Fibroblast of lung (primary cell): Measurements from ENCODE around the gene EXOSC10.

Source experiments
- EZH2 ChIP-seq: IDR thresholded peaks from 2 replicates; pipeline ENCODE4 v1.5.1; 2012; ENCODE audit warnings: low read length, control low read depth, mild to moderate bottlenecking; ENCODE audit errors: missing control alignments
- TF ChIP-seq, protein P1 (sequence below), 2 donors: IDR thresholded peaks in 1 of 2; conservative IDR thresholded peaks in 1 of 2; 1 replicate in 1 of 2; 2 replicates in 1 of 2; pipeline ENCODE4 v1.5.1; 2011 to 2012; ENCODE audit warnings: low read length in 2 of 2, control low read depth in 1 of 2, inconsistent platforms in 1 of 2, low read depth in 1 of 2, mild to moderate bottlenecking in 1 of 2

DNA sequence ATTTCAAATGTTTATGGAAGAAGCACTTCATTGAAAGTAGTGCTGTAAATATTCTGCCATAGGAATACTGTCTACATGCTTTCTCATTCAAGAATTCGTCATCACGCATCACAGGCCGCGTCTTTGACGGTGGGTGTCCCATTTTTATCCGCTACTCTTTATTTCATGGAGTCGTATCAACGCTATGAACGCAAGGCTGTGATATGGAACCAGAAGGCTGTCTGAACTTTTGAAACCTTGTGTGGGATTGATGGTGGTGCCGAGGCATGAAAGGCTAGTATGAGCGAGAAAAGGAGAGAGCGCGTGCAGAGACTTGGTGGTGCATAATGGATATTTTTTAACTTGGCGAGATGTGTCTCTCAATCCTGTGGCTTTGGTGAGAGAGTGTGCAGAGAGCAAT lies 76.5 kb downstream of the EXOSC10 start:
- TF ChIP-seq, protein P1, sequence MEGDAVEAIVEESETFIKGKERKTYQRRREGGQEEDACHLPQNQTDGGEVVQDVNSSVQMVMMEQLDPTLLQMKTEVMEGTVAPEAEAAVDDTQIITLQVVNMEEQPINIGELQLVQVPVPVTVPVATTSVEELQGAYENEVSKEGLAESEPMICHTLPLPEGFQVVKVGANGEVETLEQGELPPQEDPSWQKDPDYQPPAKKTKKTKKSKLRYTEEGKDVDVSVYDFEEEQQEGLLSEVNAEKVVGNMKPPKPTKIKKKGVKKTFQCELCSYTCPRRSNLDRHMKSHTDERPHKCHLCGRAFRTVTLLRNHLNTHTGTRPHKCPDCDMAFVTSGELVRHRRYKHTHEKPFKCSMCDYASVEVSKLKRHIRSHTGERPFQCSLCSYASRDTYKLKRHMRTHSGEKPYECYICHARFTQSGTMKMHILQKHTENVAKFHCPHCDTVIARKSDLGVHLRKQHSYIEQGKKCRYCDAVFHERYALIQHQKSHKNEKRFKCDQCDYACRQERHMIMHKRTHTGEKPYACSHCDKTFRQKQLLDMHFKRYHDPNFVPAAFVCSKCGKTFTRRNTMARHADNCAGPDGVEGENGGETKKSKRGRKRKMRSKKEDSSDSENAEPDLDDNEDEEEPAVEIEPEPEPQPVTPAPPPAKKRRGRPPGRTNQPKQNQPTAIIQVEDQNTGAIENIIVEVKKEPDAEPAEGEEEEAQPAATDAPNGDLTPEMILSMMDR (conservative IDR thresholded peaks at IDR 0.05 in 1 of 2, IDR thresholded peaks at IDR 0.05 in 1 of 2; ENCODE audit: low read depth in 1 of 2, low read length in 2 of 2) = no peak
- no peak for TF ChIP-seq EZH2
